ENCODE results near the gene MTERF4. TPM values are rescaled to one million over a fixed set of nuclear protein-coding genes. Genes with fewer than 3 reads are reported as not detected.

Gene MTERF4
- total RNA-seq, 2 experiments from 2014 or later = 34.4 to 34.5 TPM

DNA sequence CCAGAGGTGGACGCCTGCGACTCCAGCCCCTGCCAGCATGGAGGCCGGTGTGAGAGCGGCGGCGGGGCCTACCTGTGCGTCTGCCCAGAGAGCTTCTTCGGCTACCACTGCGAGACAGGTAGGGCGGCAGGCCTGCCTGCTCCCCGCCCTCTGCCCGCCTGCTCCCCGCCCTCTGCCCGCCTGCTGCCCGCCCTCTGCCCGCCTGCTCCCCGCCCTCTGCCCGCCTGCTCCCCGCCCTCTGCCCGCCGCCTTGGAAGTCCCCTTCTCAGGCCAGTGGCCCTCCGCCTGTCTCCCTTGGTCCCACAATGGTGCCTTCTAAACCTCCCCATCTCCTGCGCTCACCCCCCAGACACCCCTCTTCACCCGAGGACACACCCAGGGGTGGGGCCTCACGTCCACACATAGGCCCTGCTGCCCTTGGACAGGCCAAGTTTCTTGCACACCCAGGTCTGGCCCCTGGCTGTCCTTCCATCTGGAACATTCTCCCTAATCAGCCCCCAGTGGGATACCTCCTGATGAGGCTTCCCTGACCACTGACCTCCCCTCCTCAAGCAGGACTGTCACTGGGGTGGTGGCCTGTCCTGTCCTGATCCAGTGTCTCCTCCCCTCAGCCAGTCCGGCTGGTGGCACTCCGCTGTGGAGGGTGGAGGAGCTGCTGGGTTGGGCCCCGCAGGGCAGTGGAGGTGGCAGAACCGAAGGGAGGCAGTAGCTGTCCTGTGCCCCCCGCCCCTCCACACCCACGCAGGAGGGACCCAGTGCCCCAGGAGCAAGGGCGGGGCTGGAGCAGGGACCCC is 37.9 kb downstream of the MTERF4 start:
- ATAC-seq (peak; percentile 78), DNase-seq (peak; percentile 63)
- no peak overlapping the region for H3K27ac Mint-ChIP-seq
- ChIA-PET CTCF (no interaction called here), POLR2A (no interaction called here)
- no peaks in the 10 kb centered on the region for H3K36me3 Mint-ChIP-seq (ENCODE audit: low read depth)
- H3K27me3 Mint-ChIP-seq = no peaks in the 10 kb centered on the region
- H3K4me3 Mint-ChIP-seq = no peak overlapping the region
- H3K9me3 Mint-ChIP-seq (ENCODE audit: low read depth) = no peaks in the 10 kb centered on the region
- no peaks in the 10 kb centered on the region for H3K4me1 Mint-ChIP-seq
- intact Hi-C loops (cut with DNase I, micrococcal nuclease) = no loop called here

DNA sequence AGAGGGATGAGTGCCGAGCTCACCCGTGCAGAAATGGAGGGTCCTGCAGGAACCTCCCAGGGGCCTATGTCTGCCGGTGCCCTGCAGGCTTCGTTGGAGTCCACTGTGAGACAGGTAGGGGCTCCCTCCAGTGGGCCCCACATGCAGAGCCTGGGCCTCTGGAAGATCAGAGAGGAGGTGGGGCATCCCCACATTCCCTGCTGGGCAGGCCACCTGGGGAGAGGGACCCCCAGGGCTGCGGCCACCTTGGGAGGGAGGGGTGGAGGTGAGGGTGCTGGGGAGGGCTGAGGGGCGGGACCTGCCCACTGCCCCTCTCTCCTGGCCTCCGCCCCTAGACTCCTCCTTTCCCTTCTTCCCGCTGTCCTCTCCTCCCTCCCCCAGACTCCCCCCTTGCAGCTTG is 38.5 kb downstream of the MTERF4 start:
- H3K4me3 Mint-ChIP-seq = no peak overlapping the region
- no peak overlapping the region for H3K27ac Mint-ChIP-seq
- DNase-seq = no peak
- ChIA-PET POLR2A (no interaction called here), CTCF (no interaction called here)
- no peaks in the 10 kb centered on the region for H3K27me3 Mint-ChIP-seq
- ATAC-seq = no peak
- H3K4me1 Mint-ChIP-seq = no peaks in the 10 kb centered on the region
- intact Hi-C loops (cut with DNase I, micrococcal nuclease) = no loop called here
- no peaks in the 10 kb centered on the region for H3K36me3 Mint-ChIP-seq (ENCODE audit: low read depth)
- H3K9me3 Mint-ChIP-seq (ENCODE audit: low read depth) = no peaks in the 10 kb centered on the region

DNA sequence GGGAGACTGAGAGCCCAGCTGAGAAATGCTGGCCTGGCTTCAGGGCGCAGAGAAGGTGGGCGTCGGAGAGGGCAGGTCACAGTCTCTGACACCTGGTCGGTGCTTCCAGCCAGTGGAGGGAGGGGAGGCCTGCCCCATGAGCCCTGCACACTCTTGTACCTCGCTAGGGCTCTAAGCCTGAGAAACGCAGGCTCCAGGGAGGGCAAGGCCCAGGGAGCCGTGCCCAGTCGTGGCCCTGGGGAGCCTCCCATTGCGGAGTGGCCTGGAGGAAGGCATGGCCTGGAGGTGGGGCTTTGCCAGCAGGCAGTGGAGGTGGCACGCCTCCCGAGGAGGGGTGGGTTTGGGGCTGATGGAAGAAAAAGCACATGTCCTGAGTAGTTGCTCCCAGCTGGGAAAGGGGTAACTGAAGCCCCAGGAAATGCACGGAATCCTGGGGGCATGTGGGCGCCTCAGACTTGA is 39.0 kb downstream of the MTERF4 start:
- Mint-ChIP-seq H3K27ac (no peak overlapping the region), H3K9me3 (ENCODE audit: low read depth) (no peaks in the 10 kb centered on the region), H3K4me3 (no peak overlapping the region), H3K4me1 (no peaks in the 10 kb centered on the region), H3K27me3 (no peaks in the 10 kb centered on the region), H3K36me3 (ENCODE audit: low read depth) (no peaks in the 10 kb centered on the region)
- ChIA-PET CTCF (no interaction called here), POLR2A (no interaction called here)
- ATAC-seq (no peak), DNase-seq (no peak)
- intact Hi-C loops (cut with DNase I, micrococcal nuclease) = no loop called here

DNA sequence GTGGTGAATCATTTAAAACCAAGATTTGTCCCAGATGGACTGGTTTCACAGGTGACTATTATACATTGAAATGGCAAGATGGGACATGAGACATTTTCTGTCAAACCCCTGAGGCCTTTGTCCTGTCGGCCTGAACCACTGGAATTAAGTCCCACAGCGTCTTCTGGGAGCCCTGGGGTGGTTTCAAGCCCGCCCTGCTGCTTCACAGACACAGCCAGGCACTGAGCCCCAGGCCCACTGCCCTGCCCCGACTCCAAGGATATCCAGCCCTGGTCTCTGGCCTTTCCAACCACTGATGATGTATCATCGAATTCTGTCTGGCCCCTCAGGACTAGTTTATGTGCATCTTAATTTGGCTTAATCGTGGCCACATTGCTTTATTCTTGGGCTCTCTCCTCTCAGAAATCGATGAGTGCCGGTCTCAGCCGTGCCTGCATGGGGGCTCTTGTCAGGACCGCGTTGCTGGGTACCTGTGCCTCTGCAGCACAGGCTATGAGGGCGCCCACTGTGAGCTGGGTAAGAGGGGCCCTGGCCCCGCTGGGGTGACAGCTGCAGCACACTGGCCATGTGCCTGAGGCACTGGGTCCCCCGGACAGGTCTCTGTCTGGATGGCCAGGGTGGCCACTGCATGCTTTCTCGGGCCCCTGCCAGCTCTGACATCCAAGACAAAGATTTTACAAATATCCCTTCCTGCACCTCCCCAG is 39.5 kb downstream of the MTERF4 start:
- no peaks in the 10 kb centered on the region for H3K36me3 Mint-ChIP-seq (ENCODE audit: low read depth)
- POLR2A ChIA-PET = no interaction called here
- ATAC-seq = no peak
- H3K27me3 Mint-ChIP-seq = no peaks in the 10 kb centered on the region
- no peak overlapping the region for H3K27ac Mint-ChIP-seq
- intact Hi-C loops (cut with DNase I, micrococcal nuclease) = no loop called here
- H3K4me3 Mint-ChIP-seq = no peak overlapping the region
- no peaks in the 10 kb centered on the region for H3K9me3 Mint-ChIP-seq (ENCODE audit: low read depth)
- CTCF ChIA-PET = no interaction called here
- DNase-seq = no peak
- peaks cover 3% of the 10 kb centered on the region for H3K4me1 Mint-ChIP-seq

DNA sequence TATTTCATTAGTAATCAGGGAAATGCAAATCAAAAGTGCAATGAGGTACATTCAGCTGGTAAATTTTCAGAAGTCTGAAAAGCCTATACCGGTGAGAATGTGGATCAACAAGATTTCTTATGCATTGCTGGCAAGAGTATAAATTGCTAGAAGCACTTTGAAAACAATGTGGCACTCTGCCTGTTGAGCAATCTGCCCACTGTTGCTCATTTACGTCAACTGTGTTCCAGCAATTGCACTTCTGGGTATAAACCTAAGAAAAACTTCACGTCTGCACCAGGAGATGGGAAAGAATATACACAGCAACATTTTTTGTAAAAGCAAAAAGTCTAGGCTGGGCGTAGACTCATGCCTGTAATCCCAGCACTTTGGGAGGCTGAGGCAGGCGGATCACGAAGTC is 40.8 kb downstream of the MTERF4 start:
- ChIA-PET POLR2A (no interaction called here), CTCF (no interaction called here)
- Mint-ChIP-seq H3K9me3 (ENCODE audit: low read depth) (no peaks in the 10 kb centered on the region), H3K4me3 (no peak overlapping the region), H3K36me3 (ENCODE audit: low read depth) (no peaks in the 10 kb centered on the region), H3K27me3 (no peaks in the 10 kb centered on the region), H3K27ac (no peak overlapping the region), H3K4me1 (peaks cover 3% of the 10 kb centered on the region)
- intact Hi-C loops (cut with DNase I, micrococcal nuclease) = no loop called here
- ATAC-seq = no peak
- DNase-seq = no peak

DNA sequence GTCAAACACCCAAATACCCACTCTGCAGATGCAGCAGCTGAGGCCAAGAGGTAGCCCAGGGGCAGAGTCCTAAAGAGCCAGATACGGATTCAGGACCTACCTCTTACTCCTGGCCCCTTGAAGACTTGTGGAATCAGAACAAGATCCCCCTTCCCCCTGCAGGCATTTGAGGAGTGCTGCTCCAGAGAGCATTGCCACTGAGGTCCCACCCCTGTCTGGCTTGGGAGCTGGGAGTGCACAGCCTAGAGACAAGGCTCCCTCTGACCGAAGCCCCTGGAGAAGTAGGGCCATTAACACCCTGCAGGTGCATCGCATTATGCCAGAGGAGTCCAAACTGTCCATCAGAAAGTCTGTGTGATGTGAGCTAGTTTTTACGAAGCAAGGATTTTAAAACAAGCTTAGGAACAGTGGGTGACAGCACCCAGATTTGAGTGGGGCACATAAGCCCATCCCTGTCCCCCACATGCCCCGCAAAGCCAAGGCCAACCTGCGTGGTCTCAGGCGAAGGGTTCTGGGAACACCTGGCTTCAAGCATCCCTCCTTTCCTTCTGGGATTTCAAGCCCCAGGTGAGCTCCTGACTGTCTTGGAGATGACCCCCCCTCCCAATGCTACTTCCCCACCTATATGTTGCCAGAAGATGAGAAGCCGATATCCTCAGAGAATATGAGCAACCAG is 48.4 kb downstream of the MTERF4 start:
- intact Hi-C loops (cut with DNase I, micrococcal nuclease) = no loop called here
- ATAC-seq (no peak), DNase-seq (no peak)
- no peaks in the 10 kb centered on the region for H3K9me3 Mint-ChIP-seq (ENCODE audit: low read depth)
- no peak overlapping the region for H3K27ac Mint-ChIP-seq
- H3K4me3 Mint-ChIP-seq = no peak overlapping the region
- CTCF ChIA-PET = no interaction called here
- H3K36me3 Mint-ChIP-seq (ENCODE audit: low read depth) = no peaks in the 10 kb centered on the region
- no peaks in the 10 kb centered on the region for H3K27me3 Mint-ChIP-seq
- POLR2A ChIA-PET = interaction anchor here (0.5 kb wide), 1 partner anchor 31 kb away, joined by 3 read pairs; no protein-coding TSS in a partner anchor
- H3K4me1 Mint-ChIP-seq = peaks cover 3% of the 10 kb centered on the region

DNA sequence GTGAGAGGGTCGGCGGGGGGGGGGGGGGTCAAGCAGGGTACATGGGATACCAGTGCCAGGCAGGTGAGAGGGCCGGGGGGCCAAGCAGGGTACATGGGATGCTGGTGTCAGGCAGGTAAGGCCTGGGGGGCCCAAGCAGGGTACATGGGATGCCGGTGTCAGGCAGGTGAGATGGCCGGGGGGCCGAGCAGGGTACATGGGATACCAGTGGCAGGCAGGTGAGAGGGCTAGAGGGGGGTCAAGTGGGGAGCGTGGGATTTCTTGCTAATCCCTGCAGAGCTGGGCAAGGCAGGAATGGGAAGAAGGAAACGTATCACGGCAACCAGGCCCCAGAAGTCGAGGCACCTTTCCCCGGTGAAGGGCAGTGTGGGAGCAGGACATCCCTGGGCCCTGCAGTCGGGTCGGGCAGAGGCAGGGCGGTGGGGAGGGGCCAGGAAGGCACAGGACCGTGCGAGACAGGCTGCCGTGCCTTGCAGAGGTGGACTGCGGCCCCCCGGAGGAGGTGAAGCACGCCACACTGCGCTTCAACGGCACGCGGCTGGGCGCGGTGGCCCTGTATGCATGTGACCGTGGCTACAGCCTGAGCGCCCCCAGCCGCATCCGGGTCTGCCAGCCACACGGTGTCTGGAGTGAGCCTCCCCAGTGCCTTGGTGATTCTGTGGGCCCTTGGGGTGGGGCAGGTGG is 49.3 kb downstream of the MTERF4 start:
- no peak for ATAC-seq
- H3K9me3 Mint-ChIP-seq (ENCODE audit: low read depth) = no peaks in the 10 kb centered on the region
- CTCF ChIA-PET = no interaction called here
- POLR2A ChIA-PET = interaction anchor here (0.5 kb wide), 1 partner anchor 30 kb away, joined by 3 read pairs; no protein-coding TSS in a partner anchor
- intact Hi-C loops (cut with DNase I, micrococcal nuclease) = no loop called here
- no peaks in the 10 kb centered on the region for H3K36me3 Mint-ChIP-seq (ENCODE audit: low read depth)
- no peaks in the 10 kb centered on the region for H3K27me3 Mint-ChIP-seq
- no peak overlapping the region for H3K27ac Mint-ChIP-seq
- H3K4me1 Mint-ChIP-seq = peaks cover 2% of the 10 kb centered on the region
- H3K4me3 Mint-ChIP-seq = no peak overlapping the region
- no peak for DNase-seq

DNA sequence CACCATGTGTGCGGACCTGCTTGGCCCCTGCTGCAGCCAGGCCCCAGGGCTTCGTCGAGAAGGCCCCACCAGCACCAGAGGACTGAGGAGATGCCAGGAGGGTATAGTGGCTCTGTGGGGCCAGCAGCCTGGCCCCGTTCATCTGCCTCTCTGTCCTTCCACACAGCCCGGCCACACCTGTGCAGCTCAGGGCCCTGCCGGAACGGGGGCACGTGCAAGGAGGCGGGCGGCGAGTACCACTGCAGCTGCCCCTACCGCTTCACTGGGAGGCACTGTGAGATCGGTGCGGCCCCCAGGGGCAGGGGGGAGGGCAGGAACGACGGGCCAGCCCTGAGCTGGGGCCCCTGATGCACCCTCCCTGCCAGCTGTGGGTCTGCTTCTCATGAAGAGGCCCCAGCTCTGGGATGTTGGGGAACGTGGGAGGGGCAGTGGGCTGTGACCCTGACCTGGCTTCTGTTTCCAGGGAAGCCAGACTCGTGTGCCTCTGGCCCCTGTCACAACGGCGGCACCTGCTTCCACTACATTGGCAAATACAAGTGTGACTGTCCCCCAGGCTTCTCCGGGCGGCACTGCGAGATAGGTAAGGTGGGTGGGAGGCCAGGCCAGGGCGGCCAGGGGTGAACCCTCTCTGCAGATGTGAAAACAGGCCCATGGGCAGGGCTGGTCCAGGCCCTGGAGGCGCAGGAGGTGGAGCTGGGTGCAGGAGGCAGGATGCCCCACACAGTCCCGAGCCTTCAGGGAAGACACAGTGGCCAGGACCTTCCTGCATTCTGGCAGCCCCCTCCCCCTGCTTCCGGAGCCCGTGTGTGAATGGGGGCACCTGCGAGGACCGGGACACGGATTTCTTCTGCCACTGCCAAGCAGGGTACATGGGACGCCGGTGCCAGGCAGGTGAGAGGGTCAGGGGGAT is 50.3 kb downstream of the MTERF4 start:
- POLR2A ChIA-PET = no interaction called here
- DNase-seq = no peak

DNA sequence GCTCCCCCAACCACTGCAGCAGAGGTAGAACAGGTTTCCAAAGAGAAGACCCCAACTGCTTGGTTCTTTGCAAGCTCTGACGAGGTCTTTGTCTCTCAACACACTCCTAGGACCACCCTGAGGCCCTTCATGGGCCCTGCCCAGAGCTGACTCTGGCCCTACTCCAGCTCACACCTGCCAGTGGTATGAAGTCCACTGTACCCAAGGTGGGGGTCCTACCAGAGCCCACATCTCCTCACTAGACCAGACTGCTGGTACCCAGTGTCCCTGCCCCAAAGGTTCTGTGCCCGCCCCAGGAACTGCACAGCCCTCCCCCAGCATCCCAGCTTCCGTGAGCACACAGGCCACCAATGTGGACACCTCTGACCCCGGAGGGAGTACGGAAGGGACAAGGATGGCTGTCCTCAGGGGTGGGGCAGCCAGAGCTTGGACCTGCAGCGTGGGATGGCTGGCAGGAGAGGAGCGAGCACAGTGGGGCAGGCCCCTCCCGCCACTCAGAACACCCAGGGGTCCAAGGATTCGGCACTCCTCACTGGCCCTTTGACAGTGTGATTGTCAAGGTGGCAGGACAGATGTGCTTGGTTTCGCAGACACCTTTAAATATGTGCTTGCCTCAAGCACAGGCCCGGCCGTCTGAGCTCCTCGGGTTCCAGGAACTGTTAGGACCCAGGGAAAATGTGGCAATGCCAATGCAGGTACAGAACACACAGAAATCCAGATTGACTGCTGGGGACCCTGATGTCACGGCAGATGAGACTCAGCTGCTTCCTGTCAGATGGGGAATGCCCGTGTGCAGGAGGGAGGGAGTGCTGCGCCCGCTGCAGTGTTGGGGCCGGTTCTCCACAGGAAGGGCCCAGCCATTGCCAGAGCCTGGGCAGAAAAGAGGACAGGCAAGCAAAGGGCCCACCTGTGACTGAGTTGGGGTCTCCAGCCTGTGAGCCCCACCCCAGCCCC is 51.2 kb downstream of the MTERF4 start:
- intact Hi-C loops (cut with DNase I, micrococcal nuclease) = no loop called here
- Mint-ChIP-seq H3K4me1 (no peaks in the 10 kb centered on the region), H3K27ac (no peak overlapping the region), H3K36me3 (ENCODE audit: low read depth) (no peaks in the 10 kb centered on the region), H3K9me3 (ENCODE audit: low read depth) (no peaks in the 10 kb centered on the region), H3K27me3 (no peaks in the 10 kb centered on the region), H3K4me3 (no peak overlapping the region)
- CTCF ChIA-PET = interaction anchor here (0.5 kb wide), 1 partner anchor 434 kb away, joined by 3 read pairs; no protein-coding TSS in a partner anchor
- POLR2A ChIA-PET = no interaction called here
- no peak for ATAC-seq
- no peak for DNase-seq

More for the DNA sequence above, 50.3 kb downstream of the MTERF4 start:
- no peak overlapping the region for H3K27ac Mint-ChIP-seq
- H3K9me3 Mint-ChIP-seq (ENCODE audit: low read depth) = no peaks in the 10 kb centered on the region
- no peak for ATAC-seq
- H3K4me1 Mint-ChIP-seq = no peaks in the 10 kb centered on the region
- CTCF ChIA-PET = interaction anchor here (0.6 kb wide), 1 partner anchor 136 kb away, joined by 3 read pairs; no protein-coding TSS in a partner anchor
- H3K36me3 Mint-ChIP-seq (ENCODE audit: low read depth) = no peaks in the 10 kb centered on the region
- no peak overlapping the region for H3K4me3 Mint-ChIP-seq
- no peaks in the 10 kb centered on the region for H3K27me3 Mint-ChIP-seq
- intact Hi-C loops (cut with DNase I, micrococcal nuclease) = no loop called here

All from activated CD4-positive, alpha-beta T cell treated with anti-CD3 and anti-CD28 coated beads for 36 hours (primary cell).